IgD-negative memory B cell (primary cell): ENCODE data around the gene NDUFC2. TPM values are rescaled to one million over a fixed set of nuclear protein-coding genes. Genes with fewer than 3 reads are reported as not detected.
"Not testable (repeated sequence)": the region's sequence is repeated elsewhere in the genome, so short reads cannot be mapped to it uniquely, and the experiment has no call there.

Source experiments
- H3K27ac Mint-ChIP-seq, 3 donors: one replicate each; pipeline ENCODE4 v1.8.0; 2020 to 2022; ENCODE audit warnings: mild to moderate bottlenecking in 3 of 3, mixed read lengths in 3 of 3, moderate library complexity in 1 of 3
- H3K27me3 Mint-ChIP-seq: one replicate; pipeline ENCODE4 v1.8.0; 2021; ENCODE audit warnings: mixed read lengths
- H3K36me3 Mint-ChIP-seq: one replicate; pipeline ENCODE4 v1.8.0; 2020; ENCODE audit warnings: mild to moderate bottlenecking, mixed read lengths
- H3K4me1 Mint-ChIP-seq, 3 donors: one replicate each; pipeline ENCODE4 v1.8.0; 2020 to 2022; ENCODE audit warnings: mixed read lengths in 3 of 3, mild to moderate bottlenecking in 1 of 3
- H3K4me3 Mint-ChIP-seq, 4 donors: one replicate each; pipeline ENCODE4 v1.8.0; 2020 to 2022; ENCODE audit warnings: mild to moderate bottlenecking in 4 of 4, mixed read lengths in 4 of 4, moderate library complexity in 3 of 4
- H3K9me3 Mint-ChIP-seq, 3 donors: one replicate each; pipeline ENCODE4 v1.8.0; 2020 to 2021; ENCODE audit warnings: mixed read lengths in 3 of 3, mild to moderate bottlenecking in 1 of 3
- polyA plus RNA-seq: library from polyadenylated mRNA; unstranded; fragments of 300-500 nt; fragmentation: Illumina TruSeq; gene quantifications from one replicate; pipeline ENCODE4 v1.2.3, GENCODE V29; 2021

NDUFC2 gene
- polyA plus RNA-seq, 1 donor from 2014 or later = 174 TPM

DNA sequence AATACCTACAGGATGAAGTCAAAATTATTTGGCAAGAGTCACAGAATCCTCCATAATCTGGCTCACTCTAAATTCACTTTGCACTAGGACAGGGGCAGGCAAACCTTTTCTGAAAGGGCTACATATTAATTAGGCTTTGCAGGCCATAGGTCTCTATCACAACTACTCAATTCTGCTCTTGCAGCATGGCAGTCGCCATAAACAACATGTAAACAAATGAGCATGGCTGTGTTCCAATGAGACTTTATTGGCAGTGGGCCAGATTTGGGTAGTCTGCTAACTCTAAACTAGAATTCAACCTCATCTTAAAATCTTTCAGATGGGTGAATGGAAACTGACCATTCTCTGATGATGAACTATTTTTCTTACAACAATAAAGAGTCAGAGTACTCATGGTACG, 10.2 kb downstream of the NDUFC2 start:
- Mint-ChIP-seq H3K9me3 (no peaks in the 10 kb centered on the region), H3K27me3 (no peaks in the 10 kb centered on the region), H3K36me3 (peaks cover 1% of the 10 kb centered on the region), H3K4me3 (no peak overlapping the region), H3K27ac (no peak overlapping the region), H3K4me1 (peaks cover 0 to 10% (median 7%) of the 10 kb centered on the region in 3 donors)

DNA sequence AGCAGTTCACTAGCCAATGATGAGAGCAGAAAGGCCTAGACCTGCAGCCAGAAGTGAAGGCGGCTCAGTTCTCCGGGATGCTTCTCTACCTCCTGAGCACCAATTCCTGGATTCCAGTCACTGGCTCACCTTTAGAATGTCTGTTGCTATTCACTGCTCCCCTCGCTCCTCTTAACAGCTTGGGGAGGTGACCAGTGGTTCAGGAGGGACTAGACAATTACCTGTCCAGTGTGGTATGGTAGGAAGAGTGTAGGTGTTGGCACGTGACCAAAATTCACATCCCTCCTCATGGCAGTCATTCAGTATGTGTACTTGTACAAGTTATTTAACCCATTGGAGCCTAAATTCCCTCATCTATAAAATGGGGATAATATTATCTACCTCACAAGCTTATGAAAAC, 12.0 kb downstream of the NDUFC2 start:
- Mint-ChIP-seq H3K36me3 (peaks cover 1% of the 10 kb centered on the region), H3K9me3 (no peaks in the 10 kb centered on the region), H3K4me1 (peaks cover 0 to 9% (median 5%) of the 10 kb centered on the region in 3 donors), H3K27me3 (no peaks in the 10 kb centered on the region), H3K27ac (peak overlapping the region in 1 of 3 donors; percentile 90), H3K4me3 (no peak overlapping the region)

DNA sequence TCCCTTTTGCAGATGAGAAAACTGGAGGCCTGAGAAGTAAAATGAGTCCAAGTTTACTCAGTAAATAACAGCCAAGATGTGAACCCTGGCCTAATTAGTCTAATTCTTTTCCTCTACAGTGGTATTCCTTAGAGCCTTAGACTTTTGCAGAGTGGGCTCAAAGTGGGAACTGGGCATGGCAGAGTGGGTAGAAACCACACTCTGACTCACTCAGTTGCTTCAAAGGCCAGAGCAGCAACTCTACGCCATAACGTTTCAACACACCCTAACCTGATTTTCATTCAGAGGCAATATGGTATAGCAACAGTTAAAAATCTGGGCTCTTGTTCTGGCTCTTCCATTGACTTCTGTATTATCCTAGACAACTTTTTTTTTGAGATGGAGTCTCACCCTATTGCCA, 13.2 kb downstream of the NDUFC2 start:
- Mint-ChIP-seq H3K27ac (no peak overlapping the region), H3K4me3 (no peak overlapping the region), H3K9me3 (no peaks in the 10 kb centered on the region), H3K36me3 (peaks cover 1% of the 10 kb centered on the region), H3K27me3 (no peaks in the 10 kb centered on the region), H3K4me1 (peaks cover 0 to 2% (median 0%) of the 10 kb centered on the region in 3 donors)

DNA sequence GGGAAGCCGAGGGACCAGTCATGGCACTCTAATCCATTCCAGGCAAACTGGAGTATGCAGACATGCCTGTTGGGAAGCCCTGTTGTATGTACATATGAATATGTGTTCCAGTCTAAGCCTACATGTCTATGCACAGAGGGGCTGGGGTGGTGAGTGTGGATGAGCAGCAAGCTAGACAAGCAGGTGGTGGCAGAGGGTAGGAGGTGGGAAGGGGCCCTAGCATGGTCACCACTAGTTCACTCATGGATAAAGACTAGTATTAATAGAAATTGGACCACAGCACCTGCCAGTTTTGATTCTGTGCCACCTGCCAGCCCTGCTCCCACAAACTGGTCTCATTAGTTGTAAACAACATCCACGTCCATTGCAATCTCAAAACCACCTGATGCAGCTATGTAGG, 14.5 kb downstream of the NDUFC2 start:
- H3K4me3 Mint-ChIP-seq = no peak overlapping the region
- no peak overlapping the region for H3K27ac Mint-ChIP-seq
- H3K9me3 Mint-ChIP-seq = no peaks in the 10 kb centered on the region
- H3K4me1 Mint-ChIP-seq = peaks cover 0 to 2% (median 0%) of the 10 kb centered on the region in 3 donors
- no peaks in the 10 kb centered on the region for H3K27me3 Mint-ChIP-seq
- peaks cover 1% of the 10 kb centered on the region for H3K36me3 Mint-ChIP-seq

DNA sequence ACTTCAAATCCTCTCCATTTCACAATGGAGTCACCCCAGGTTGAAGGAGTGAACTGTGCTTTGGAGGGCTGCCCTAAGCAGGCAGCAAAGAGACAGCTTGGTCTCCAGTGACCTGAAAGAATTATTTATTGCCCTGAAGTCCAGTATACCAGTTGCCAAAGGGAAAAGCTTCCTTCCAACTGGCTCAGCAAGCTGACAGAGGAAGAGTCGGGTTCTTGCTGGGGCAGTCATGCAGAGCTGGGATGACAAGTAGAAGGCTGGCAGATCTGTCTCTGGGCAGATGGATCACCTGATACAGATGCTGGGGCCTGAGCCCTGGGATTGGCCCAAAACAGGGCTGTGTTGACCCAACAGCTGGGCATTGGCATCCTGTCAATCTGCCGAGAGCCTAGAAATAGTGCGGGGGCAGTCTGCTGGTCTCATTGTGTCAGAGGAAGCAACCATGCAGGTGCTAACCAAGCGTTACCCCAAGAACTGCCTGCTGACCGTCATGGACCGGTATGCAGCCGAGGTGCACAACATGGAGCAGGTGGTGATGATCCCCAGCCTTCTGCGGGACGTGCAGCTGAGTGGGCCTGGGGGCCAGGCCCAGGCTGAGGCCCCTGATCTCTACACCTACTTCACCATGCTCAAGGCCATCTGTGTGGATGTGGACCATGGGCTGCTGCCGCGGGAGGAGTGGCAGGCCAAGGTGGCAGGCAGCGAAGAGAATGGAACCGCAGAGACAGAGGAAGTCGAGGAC, 16.1 kb downstream of the NDUFC2 start, which contains the start of gene THRSP:
TSS of gene THRSP (plus strand) at position 422 of the 742 bp plus-strand sequence. CDS start at position 443, 21 bp downstream.
- Mint-ChIP-seq H3K4me1 (peaks cover 0 to 2% (median 0%) of the 10 kb centered on the region in 3 donors), H3K9me3 (no peaks in the 10 kb centered on the region), H3K4me3 (peak within 1 kb of the TSS in 1 of 4 donors; percentile 43), H3K27ac (no peak within 1 kb of the TSS), H3K27me3 (no peaks in the 10 kb centered on the region), H3K36me3 (peaks cover 1% of the 10 kb centered on the region)

DNA sequence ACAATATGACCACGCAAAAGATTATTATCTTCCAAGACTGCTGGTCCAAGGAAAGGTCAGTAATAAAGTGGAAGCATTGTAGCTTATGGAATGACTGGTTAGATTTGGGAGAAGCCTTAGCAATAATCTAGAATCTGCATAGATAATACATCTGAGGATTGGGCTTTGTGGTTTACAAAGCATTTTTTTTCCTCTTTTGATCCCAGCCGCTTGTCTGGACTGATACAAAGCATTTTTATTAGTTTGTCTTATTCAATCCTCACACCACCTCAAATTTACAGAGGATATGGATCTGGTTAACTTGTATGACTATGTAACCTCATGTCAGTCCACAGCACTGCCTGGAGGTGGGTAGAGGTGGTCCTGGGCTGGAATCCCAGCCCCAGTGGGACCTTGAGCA, 17.0 kb downstream of the NDUFC2 start:
- no peaks in the 10 kb centered on the region for H3K9me3 Mint-ChIP-seq
- no peak overlapping the region for H3K4me3 Mint-ChIP-seq
- no peaks in the 10 kb centered on the region for H3K27me3 Mint-ChIP-seq
- peaks cover 1% of the 10 kb centered on the region for H3K36me3 Mint-ChIP-seq
- no peak overlapping the region for H3K27ac Mint-ChIP-seq
- H3K4me1 Mint-ChIP-seq = peaks cover 0 to 2% (median 0%) of the 10 kb centered on the region in 3 donors

DNA sequence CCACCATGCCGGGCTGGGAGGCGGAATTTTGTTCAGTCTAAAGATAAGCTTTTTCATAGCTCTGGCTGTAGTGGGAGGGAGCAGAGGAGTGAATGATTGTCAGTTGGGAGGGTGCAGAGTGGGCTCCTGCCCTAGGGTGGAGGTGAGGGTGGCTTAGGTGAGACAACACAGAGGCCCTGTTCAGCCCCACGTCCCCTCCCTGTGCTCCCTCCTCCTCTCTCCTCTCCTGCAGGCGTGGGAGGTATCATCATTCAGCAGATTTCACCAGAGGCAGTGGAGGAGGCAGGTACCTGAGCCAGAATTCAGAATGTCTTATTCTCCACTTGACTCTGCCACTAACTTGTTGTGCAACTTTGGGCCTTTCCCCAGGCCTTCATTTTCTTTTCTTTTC, 17.7 kb downstream of the NDUFC2 start:
- peaks cover 1% of the 10 kb centered on the region for H3K36me3 Mint-ChIP-seq
- H3K27ac Mint-ChIP-seq = no peak overlapping the region
- peaks cover 0 to 2% (median 0%) of the 10 kb centered on the region in 3 donors for H3K4me1 Mint-ChIP-seq
- no peaks in the 10 kb centered on the region for H3K9me3 Mint-ChIP-seq
- no peaks in the 10 kb centered on the region for H3K27me3 Mint-ChIP-seq
- H3K4me3 Mint-ChIP-seq = no peak overlapping the region

DNA sequence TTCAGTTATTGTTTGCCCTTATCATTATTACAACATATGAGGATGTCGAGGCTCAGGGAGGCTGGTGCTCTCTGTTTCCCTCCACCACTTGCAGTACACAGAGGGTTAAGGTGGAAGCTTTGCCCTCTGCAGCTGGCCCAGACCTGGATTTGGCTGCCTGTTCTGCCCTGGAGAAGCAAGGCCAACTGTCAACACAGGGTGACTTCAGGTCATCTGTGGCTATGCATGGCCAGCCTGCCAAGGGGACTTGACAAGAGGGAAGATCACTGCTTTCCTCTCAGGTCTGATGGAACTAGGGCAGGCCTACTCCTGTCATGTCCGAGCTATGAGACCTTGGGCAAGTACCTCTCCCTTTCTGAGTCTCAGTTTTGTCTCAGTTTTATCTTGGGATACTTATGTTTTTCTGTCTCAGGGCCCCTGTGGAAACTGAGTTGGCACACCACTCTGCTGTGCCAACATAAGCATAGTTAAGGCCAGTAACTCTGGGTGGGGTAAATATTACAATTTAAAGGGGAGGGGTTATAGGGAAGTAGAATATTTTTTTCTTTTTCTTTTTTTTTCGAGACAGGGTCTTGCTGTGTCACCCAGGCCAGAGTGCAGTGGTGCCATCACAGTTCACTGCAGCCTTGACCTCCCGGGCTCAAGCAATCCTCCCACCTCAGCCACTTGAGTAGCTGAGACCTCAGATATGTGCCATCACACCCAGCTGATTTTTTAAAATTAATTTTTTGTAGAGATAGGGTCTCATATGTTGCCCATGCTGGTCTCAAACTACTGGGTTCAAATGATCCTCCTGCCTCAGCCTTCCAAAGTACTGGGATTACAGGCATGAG, 18.4 kb downstream of the NDUFC2 start:
- H3K4me1 Mint-ChIP-seq = peaks cover 0 to 2% (median 0%) of the 10 kb centered on the region in 3 donors
- H3K9me3 Mint-ChIP-seq = no peaks in the 10 kb centered on the region
- no peaks in the 10 kb centered on the region for H3K36me3 Mint-ChIP-seq
- H3K27ac Mint-ChIP-seq = no peak overlapping the region
- H3K27me3 Mint-ChIP-seq = no peaks in the 10 kb centered on the region
- no peak overlapping the region for H3K4me3 Mint-ChIP-seq

DNA sequence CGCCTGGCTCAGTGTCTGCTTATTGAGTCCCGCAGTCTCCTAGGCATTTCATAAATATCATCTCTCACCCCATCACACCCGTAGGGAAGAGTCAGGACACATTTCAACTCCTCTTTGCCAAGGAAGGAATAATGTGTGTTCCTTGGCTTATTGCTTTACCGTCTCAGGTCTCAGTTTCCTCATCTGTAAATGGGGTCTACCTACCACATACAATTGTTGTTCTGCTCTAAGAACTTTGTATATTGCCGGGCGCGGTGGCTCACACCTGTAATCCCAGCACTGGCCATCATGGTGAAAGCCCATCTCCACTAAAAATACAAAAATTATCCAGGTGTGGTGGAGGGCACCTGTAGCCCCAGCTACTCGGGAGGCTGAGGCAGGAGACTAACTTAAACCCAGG, 19.1 kb downstream of the NDUFC2 start:
- Mint-ChIP-seq H3K4me1 (peaks cover 0 to 2% (median 0%) of the 10 kb centered on the region in 3 donors), H3K9me3 (no peaks in the 10 kb centered on the region), H3K4me3 (no peak overlapping the region), H3K36me3 (no peaks in the 10 kb centered on the region), H3K27ac (no peak overlapping the region), H3K27me3 (no peaks in the 10 kb centered on the region)

DNA sequence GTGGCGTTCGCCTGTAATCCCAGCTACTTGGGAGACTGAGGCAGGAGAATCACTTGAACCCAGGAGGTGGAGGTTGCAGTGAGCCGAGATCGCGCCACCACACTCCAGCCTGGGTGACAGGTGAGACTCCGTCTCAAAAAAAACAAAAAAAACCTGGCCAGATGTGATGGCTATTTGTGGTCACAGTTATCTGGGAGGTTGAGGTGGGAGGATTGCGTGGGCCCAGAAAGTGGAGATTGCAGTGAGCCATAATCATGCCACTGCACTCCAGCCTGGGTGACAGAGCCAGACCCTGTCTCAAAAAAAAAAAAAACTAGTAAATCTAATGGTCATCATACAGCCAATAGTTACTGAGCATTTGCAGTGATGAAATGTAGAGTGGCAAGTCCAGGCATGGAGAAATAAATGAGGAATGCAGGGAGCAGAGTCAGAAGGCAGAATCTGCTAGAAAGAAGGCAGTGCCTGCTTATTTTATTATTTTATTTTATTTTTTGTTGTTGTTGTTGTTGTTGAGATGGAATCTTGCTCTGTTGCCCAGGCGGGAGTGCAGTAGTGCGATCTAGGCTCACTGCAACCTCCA, 19.8 kb downstream of the NDUFC2 start:
- not testable (repeated sequence) for H3K27me3 Mint-ChIP-seq, H3K4me1 Mint-ChIP-seq, H3K4me3 Mint-ChIP-seq, H3K27ac Mint-ChIP-seq, H3K9me3 Mint-ChIP-seq, H3K36me3 Mint-ChIP-seq

DNA sequence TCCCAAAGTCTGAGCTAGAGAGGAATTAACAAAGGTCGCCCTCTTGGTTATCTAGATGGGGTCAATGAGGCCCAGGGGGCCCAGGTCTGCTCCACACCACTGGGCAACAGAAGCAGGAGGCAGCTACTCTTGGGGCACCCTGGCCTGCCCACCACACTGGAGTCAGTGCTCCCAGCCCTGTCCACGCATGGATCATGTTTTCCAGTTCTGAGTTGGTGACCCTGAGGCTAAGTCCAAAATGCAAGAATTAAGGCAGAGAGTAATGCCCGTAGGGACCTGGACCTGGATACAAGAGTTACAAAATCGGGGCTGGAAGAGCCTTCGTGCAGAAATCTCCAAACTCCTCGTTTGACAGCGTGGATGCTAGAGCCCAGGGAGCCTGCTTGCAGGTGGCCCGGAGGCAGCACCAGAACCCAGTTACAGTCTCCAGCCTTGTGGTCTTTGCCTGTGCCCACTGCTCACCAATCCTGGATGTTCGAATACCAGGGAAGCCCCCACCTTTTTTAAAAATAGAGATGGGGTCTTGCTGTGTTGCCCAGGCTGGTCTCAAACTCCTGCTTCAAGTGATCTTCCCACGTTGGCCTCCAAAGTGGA, 22.1 kb downstream of the NDUFC2 start:
- H3K27me3 Mint-ChIP-seq = no peaks in the 10 kb centered on the region
- no peaks in the 10 kb centered on the region for H3K9me3 Mint-ChIP-seq
- H3K4me3 Mint-ChIP-seq = no peak overlapping the region
- H3K4me1 Mint-ChIP-seq = no peaks in the 10 kb centered on the region
- no peak overlapping the region for H3K27ac Mint-ChIP-seq
- H3K36me3 Mint-ChIP-seq = peaks cover 2% of the 10 kb centered on the region

DNA sequence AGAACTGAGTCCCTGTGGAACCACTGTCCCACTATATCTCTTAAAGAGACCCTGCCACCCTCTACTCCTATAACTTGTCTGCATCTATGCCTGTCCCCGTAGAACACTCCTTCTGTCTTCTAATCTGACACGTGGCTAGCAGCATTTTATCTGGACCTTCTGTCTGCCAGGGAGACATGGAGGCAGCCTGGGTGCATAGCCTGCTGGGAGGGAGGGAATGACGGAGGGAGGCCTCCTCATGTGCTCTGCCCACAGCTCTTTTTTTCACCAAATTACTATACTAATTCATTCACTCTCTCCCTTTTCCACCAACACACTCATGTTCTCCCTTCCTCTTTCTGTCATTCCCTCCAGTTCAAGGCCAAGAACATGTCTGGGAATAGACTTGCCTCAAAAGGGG, 23.6 kb downstream of the NDUFC2 start:
- Mint-ChIP-seq H3K27ac (no peak overlapping the region), H3K4me3 (no peak overlapping the region), H3K27me3 (no peaks in the 10 kb centered on the region), H3K36me3 (peaks cover 2% of the 10 kb centered on the region), H3K4me1 (no peaks in the 10 kb centered on the region), H3K9me3 (no peaks in the 10 kb centered on the region)

DNA sequence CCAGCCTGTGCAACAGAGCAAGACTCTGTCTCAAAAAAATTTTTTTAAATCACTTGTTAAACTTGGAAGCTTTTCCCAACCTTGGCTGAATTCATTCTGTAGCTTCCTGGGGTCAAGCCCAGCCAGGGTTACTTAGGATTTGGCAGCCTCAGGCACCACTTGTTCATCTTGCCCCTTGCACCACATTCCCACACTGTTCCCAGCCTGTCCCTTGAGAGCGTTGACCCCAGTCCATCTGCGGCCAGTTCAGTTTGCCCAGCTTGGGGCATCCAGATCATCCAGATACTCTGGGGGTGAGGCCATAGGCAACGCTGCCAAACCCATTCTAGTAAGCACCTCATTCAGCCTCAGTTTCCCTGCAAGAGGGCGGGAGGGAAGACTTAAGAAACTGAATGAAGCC, 24.7 kb downstream of the NDUFC2 start:
- Mint-ChIP-seq H3K4me3 (no peak overlapping the region), H3K9me3 (no peaks in the 10 kb centered on the region), H3K27me3 (no peaks in the 10 kb centered on the region), H3K4me1 (no peaks in the 10 kb centered on the region), H3K27ac (no peak overlapping the region), H3K36me3 (peaks cover 2% of the 10 kb centered on the region)

DNA sequence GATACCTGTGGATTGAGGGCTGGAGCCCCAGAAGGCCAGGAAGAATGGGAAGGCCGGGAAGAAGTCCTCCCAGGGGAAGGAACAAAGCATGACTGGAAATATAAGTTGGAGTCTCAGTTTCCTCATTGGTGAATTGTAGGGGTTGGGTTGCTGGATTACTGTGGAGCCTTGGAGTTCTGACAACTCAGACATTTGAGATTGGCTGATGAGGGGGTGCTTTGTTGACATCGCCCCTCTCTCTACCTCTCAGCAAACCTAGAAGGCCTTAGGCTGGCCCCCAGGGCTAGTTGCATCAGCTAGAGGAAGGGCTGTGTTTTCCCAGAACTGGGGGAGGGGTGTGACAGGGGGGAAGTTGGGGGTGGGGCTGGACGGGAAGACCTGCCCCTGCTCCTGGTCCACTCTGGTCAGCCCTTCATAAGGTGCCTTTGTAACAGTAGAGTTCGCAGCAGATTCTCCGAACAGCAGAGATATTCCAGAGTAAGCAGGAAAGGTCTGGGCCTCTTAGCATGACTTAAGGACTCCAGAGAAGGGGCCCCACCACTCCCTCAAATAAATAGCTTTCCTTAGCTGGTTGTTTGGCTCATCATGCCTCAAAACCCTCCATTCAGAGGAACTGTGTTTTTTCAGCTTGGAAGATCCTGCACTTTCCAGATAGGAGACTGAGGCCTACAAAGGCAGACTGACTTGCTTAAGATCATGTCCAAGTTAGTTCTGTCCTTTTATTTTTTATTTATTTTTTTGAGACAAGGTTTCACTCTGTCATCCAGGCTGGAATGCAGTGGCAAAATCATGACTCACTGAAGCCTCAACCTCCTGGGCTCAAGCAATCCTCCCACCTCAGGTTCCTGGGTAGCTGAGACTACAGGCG, 28.5 kb downstream of the NDUFC2 start:
- Mint-ChIP-seq H3K4me3 (no peak overlapping the region), H3K36me3 (peaks cover 2% of the 10 kb centered on the region), H3K9me3 (no peaks in the 10 kb centered on the region), H3K27ac (peak overlapping the region in 1 of 3 donors; percentile 23), H3K4me1 (no peaks in the 10 kb centered on the region), H3K27me3 (no peaks in the 10 kb centered on the region)
